ENCODE data around the gene MOB2. TPM values are rescaled to one million over a fixed set of nuclear protein-coding genes. Genes with fewer than 3 reads are reported as not detected.

MOB2 gene
- total and polyA plus RNA-seq, 2 of the 13 experiments (the other 11 are each of a cell fraction or from before 2014, with no cell fraction given): 21.8 to 27.7 TPM

GRCh38 chr11:1454576-1454975 lies 32.0 kb downstream of the MOB2 start:
- no peaks in the 10 kb centered on the region for H3K36me3 ChIP-seq (replicated peaks in 1 of 2; ENCODE audit: control insufficient read depth in 1 of 2, insufficient read depth in 2 of 2, low read length in 2 of 2)
- DNase-seq (ENCODE audit: low spot score) (no peak), ATAC-seq (no peak), FAIRE-seq (no peak)
- no peak for TF ChIP-seq NR2F1 (CRISPR knock-in tag; IDR thresholded peaks at IDR 0.05)
- no peak for TF ChIP-seq ZKSCAN1 (IDR thresholded peaks at IDR 0.05; ENCODE audit: low read length)
- TF ChIP-seq NFRKB (IDR thresholded peaks at IDR 0.05): no peak
- no peak for TF ChIP-seq NCOA5 (CRISPR knock-in tag; IDR thresholded peaks at IDR 0.05)
- TF ChIP-seq GRHL1 (CRISPR knock-in tag; conservative IDR thresholded peaks at IDR 0.05): no peak
- TF ChIP-seq ZNF646 (CRISPR knock-in tag; IDR thresholded peaks at IDR 0.05): no peak
- TF ChIP-seq SMYD3 (CRISPR knock-in tag; IDR thresholded peaks at IDR 0.05): no peak
- TF ChIP-seq ZGPAT (CRISPR knock-in tag; IDR thresholded peaks at IDR 0.05): no peak
- no peak for TF ChIP-seq ZSCAN31 (CRISPR knock-in tag; IDR thresholded peaks at IDR 0.05; ENCODE audit: low read depth)
- TF ChIP-seq ZNF883 (CRISPR knock-in tag; IDR thresholded peaks at IDR 0.05; ENCODE audit: not compliant biosample characterization): no peak
- no peak for TF ChIP-seq ZNF12 (CRISPR knock-in tag; IDR thresholded peaks at IDR 0.05)
- TF ChIP-seq HNRNPL (IDR thresholded peaks at IDR 0.05; ENCODE audit: low read depth, low read length): no peak
- no peak for TF ChIP-seq E2F2 (CRISPR knock-in tag; IDR thresholded peaks at IDR 0.05; ENCODE audit: borderline replicate concordance)
- no peak for TF ChIP-seq ZNF329 (CRISPR knock-in tag; IDR thresholded peaks at IDR 0.05; ENCODE audit: low read depth)
- no peaks in the 10 kb centered on the region for H3K9me3 ChIP-seq (ENCODE audit: low read length)
- no TSS peak for BruUV-seq (replicated peaks)
- no peaks in the 10 kb centered on the region for H3K4me1 ChIP-seq (ENCODE audit: insufficient read depth, low read length)
- in situ Hi-C loops (cut with HindIII; ENCODE audit: extremely low pct_ligation_motif_present, low pct_unique_long_range_greater_than_20kb) (no loop called here), intact Hi-C loops (cut with micrococcal nuclease; ENCODE audit: unreplicated experiment) (no loop called here)
- peaks cover 4 to 25% of the 10 kb centered on the region in 2 experiments; a peak in 4 of 5 replicates for H3K27me3 ChIP-seq (ENCODE audit: control insufficient read depth in 1 of 2, insufficient read depth in 2 of 2, low read length in 2 of 2)
- ChIA-PET CTCF (ENCODE audit: low intra/inter-chr PET ratio, low total read pairs) (no interaction called here), POLR2A (no interaction called here)
- no peaks in the 10 kb centered on the region for H3K79me2 ChIP-seq (ENCODE audit: insufficient read depth, low read length)
- no peak overlapping the region for H3K9ac ChIP-seq (ENCODE audit: insufficient read depth, low read depth, low read length)
- 8% methylated on average over 2 of the region's 21 CpGs for WGBS (ENCODE audit: low lambda C conversion rate)
- H3K27ac ChIP-seq (ENCODE audit: extremely low read length, insufficient read depth, low read length): no peak overlapping the region
- 0 out of 2 replicates have a peak, but pooled peaks cover 3% of the 10 kb centered on the region for H4K20me1 ChIP-seq (ENCODE audit: insufficient read depth, low read length)
- H3K4me2 ChIP-seq (ENCODE audit: low read depth, low read length): no peak overlapping the region
- no peak overlapping the region for H3K4me3 ChIP-seq (replicated peaks in 1 of 3; ENCODE audit: insufficient read depth in 1 of 3, low read depth in 2 of 3, low read length in 3 of 3)
- H2AFZ ChIP-seq (ENCODE audit: low read length): no peak overlapping the region
